Stimulated activated CD4-positive, alpha-beta T cell treated with anti-CD3 and anti-CD28 coated beads, Interleukin-2, amount 100 ng/mL, for 24 hours (primary cell): ENCODE measurements around the gene RPS8.
"Not testable (repeated sequence)": the region's sequence is repeated elsewhere in the genome, so short reads cannot be mapped to it uniquely, and the experiment has no call there.

Experiments
- DNase-seq, 2 donors: peaks; one replicate each; pipeline ENCODE4 v3.0.0-alpha.2; 2020

The RPS8 gene

GRCh38 chr1:44820328-44821239, 45.2 kb downstream of the RPS8 start:
- DNase-seq, result peak in 1 of 2 donors; percentile 11

GRCh38 chr1:44821240-44821715, 45.9 kb downstream of the RPS8 start:
- DNase-seq, result no peak

- no peak for DNase-seq
Observed at GRCh38 chr1:44822131-44822701, 46.9 kb downstream of the RPS8 start.

- DNase-seq, result no peak
Observed at GRCh38 chr1:44822981-44823451, 47.7 kb downstream of the RPS8 start.

GRCh38 chr1:44824392-44824791, 49.1 kb downstream of the RPS8 start:
- not testable (repeated sequence) for DNase-seq

- DNase-seq, result no peak
Observed at GRCh38 chr1:44826375-44827196, 51.2 kb downstream of the RPS8 start.

- no peak for DNase-seq
Observed at GRCh38 chr1:44827197-44828002, 52.1 kb downstream of the RPS8 start.

- DNase-seq, result no peak
Observed at GRCh38 chr1:44828003-44828651, 52.8 kb downstream of the RPS8 start.
